K562 (cell line): ENCODE measurements around the gene IL1RAPL2. TPM values are rescaled to one million over a fixed set of nuclear protein-coding genes. Genes with fewer than 3 reads are reported as not detected.

Source experiments
- ATAC-seq: fragments of 200-7000 bp; cut with Tn5 transposase; 3 replicates; pipeline ENCODE4 v1.9.1; 2020; ENCODE audit warnings: moderate library complexity
- BruUV-seq: library from RNA; stranded (reverse); fragments of 400-500 nt; replicated peaks from 2 replicates; lab custom pipeline; 2021; lab: Mats Ljungman, UMichigan
- CTCF ChIA-PET: fragments of 300-600 bp; formaldehyde crosslinking; extraction: SDS; loops from one replicate; lab custom pipeline; 2021; ENCODE audit warnings: low intra/inter-chr PET ratio; lab: Yijun Ruan, JAX
- POLR2A ChIA-PET: fragments of 300-600, 350-650 bp; sonication (Branson Sonifier 250); formaldehyde crosslinking; extraction: SDS; loops from one replicate; lab custom pipeline; 2021; ENCODE audit warnings: antibody characterized with exemption, inconsistent platforms; lab: Yijun Ruan, JAX
- DNase-seq, 4 experiments: peaks; one replicate each; pipeline versions ENCODE4 v3.0.0 to v3.0.0-alpha.2; 2011 to 2018; ENCODE audit warnings: low spot score in 3 of 4, mixed read lengths in 3 of 4; ENCODE audit errors: extremely low read depth in 1 of 4
- FAIRE-seq: peaks from 2 replicates; lab custom pipeline; 2011; peaks lifted over from hg19 to GRCh38; lab: Jason Lieb, UNC
- H2AFZ ChIP-seq: 2 replicates; pipeline ENCODE4 v1.6.0; 2011; ENCODE audit warnings: low read depth, low read length, control low read depth, inconsistent platforms
- H3K27ac ChIP-seq: fragments of 200-600 bp; 3 replicates; pipeline ENCODE4 v1.8.0; 2011; ENCODE audit warnings: low read depth, mild to moderate bottlenecking, control low read depth, inconsistent platforms, low read length, moderate library complexity, mixed read lengths; ENCODE audit errors: extremely low read depth
- H3K27me3 ChIP-seq, 2 experiments: fragments of 300-600 bp in 1 of 2; 2 replicates in 1 of 2; 3 replicates in 1 of 2; pipeline versions ENCODE4 v1.6.0 to v1.8.0; 2011; ENCODE audit warnings: inconsistent platforms in 2 of 2, low read length in 2 of 2, mild to moderate bottlenecking in 1 of 2, mixed read lengths in 1 of 2, moderate library complexity in 1 of 2; ENCODE audit not compliant: control insufficient read depth in 2 of 2, insufficient read depth in 2 of 2
- H3K36me3 ChIP-seq: fragments of 300-600 bp; 3 replicates; pipeline ENCODE4 v1.8.0; 2011; ENCODE audit warnings: mild to moderate bottlenecking, low read length, inconsistent platforms; ENCODE audit not compliant: control insufficient read depth, insufficient read depth
- H3K4me1 ChIP-seq, 2 experiments: fragments of 200-600 bp in 1 of 2; replicated peaks in 1 of 2; 2 replicates in 1 of 2; 3 replicates in 1 of 2; pipeline versions ENCODE4 v1.5.1 to v1.8.0; 2011; ENCODE audit warnings: inconsistent platforms in 2 of 2, low read length in 2 of 2, mild to moderate bottlenecking in 1 of 2, mixed read lengths in 1 of 2, moderate library complexity in 1 of 2; ENCODE audit not compliant: control insufficient read depth in 2 of 2, insufficient read depth in 2 of 2
- H3K4me2 ChIP-seq: 2 replicates; pipeline ENCODE4 v1.6.1; 2011; ENCODE audit warnings: low read length, control low read depth, inconsistent platforms, mixed read lengths; ENCODE audit not compliant: insufficient read depth
- H3K4me3 ChIP-seq: fragments of 200-600 bp; sonication (generic), shearing (Covaris generic); 2 replicates; pipeline ENCODE4 v1.5.1; 2016; ENCODE audit warnings: control low read depth, inconsistent platforms
- H3K79me2 ChIP-seq: fragments of 200-600 bp; 3 replicates; pipeline ENCODE4 v1.8.0; 2011; ENCODE audit warnings: low read length, inconsistent platforms; ENCODE audit not compliant: control insufficient read depth, insufficient read depth
- H3K9ac ChIP-seq, 2 experiments: 2 replicates each; pipeline versions ENCODE4 v1.6.0 to v1.6.1; 2011; ENCODE audit warnings: low read depth in 2 of 2, low read length in 2 of 2, control low read depth in 1 of 2, inconsistent platforms in 1 of 2, mild to moderate bottlenecking in 1 of 2, mixed read lengths in 1 of 2; ENCODE audit not compliant: insufficient read depth in 1 of 2
- H3K9me1 ChIP-seq: one replicate; pipeline ENCODE4 v1.6.0; 2011; ENCODE audit warnings: inconsistent platforms, mild to moderate bottlenecking, low read length, moderate library complexity; ENCODE audit not compliant: control insufficient read depth, insufficient read depth
- H3K9me3 ChIP-seq: replicated peaks from 2 replicates; pipeline ENCODE4 v1.5.1; 2011; ENCODE audit warnings: low read depth, low read length, inconsistent platforms; ENCODE audit not compliant: control insufficient read depth, insufficient read depth
- H4K20me1 ChIP-seq: replicated peaks from 2 replicates; pipeline ENCODE4 v1.6.1; 2011; ENCODE audit warnings: low read length, inconsistent platforms, mixed read lengths; ENCODE audit not compliant: control insufficient read depth, insufficient read depth
- FOXP4 ChIP-seq: sonication (generic); formaldehyde crosslinking; IDR thresholded peaks from 2 replicates; pipeline ENCODE4 v1.8.0; 2022; ENCODE audit warnings: mild to moderate bottlenecking, missing genetic modification reagents, borderline replicate concordance
- GATAD2B ChIP-seq: fragments of 450-650 bp; IDR thresholded peaks from 2 replicates; pipeline ENCODE4 v1.6.1; 2017; ENCODE audit warnings: mild to moderate bottlenecking, borderline replicate concordance
- JUN ChIP-seq, 2 experiments: sonication (generic) in 1 of 2; formaldehyde crosslinking in 1 of 2; IDR thresholded peaks; 2 replicates each; pipeline versions ENCODE4 v1.6.1 to v1.8.0; 2012 to 2022; ENCODE audit warnings: borderline replicate concordance in 2 of 2, mild to moderate bottlenecking in 2 of 2, improper control_type of control experiment in 1 of 2, low read depth in 1 of 2, low read length in 1 of 2, missing genetic modification reagents in 1 of 2
- KLF1 ChIP-seq: fragments of 450-650 bp; IDR thresholded peaks from 2 replicates; pipeline ENCODE4 v1.6.1; 2016; ENCODE audit warnings: missing genetic modification characterization, missing compliant biosample characterization
- MXD1 ChIP-seq: fragments of 250-450 bp; sonication (Bioruptor Pico); IDR thresholded peaks from 2 replicates; pipeline ENCODE4 v1.8.0; 2021; ENCODE audit warnings: borderline replicate concordance, mild to moderate bottlenecking, moderate library complexity; ENCODE audit not compliant: poor library complexity, severe bottlenecking
- RFX5 ChIP-seq: IDR thresholded peaks from 2 replicates; pipeline ENCODE4 v1.6.1; 2011; ENCODE audit warnings: low read depth, mild to moderate bottlenecking, improper control_type of control experiment, low read length
- ZNF146 ChIP-seq: IDR thresholded peaks from one replicate; pipeline ENCODE4 v1.6.1; 2018; ENCODE audit warnings: missing compliant biosample characterization; ENCODE audit not compliant: unreplicated experiment
- ZNF507 ChIP-seq: conservative IDR thresholded peaks from 2 replicates; pipeline ENCODE4 v1.6.1; 2017; ENCODE audit warnings: missing genetic modification characterization, missing compliant biosample characterization
- ZNF77 ChIP-seq: fragments of 250-450 bp; sonication (Bioruptor Pico); IDR thresholded peaks from 2 replicates; pipeline ENCODE4 v1.5.0; 2020
- WGBS: fragments of 100-300 bp; shearing (Covaris generic); methylation state at CpG from one replicate; pipeline ENCODE4 v1.1.6; 2016; ENCODE audit warnings: low coverage, mixed read lengths; ENCODE audit not compliant: insufficient coverage; ENCODE audit errors: missing lambda C conversion rate; 5-methylcytosine and 5-hydroxymethylcytosine counted together
- in situ Hi-C: fragments of 300-500 bp; cut with MboI; formaldehyde crosslinking; loops from 4 replicates; pipeline ENCODE4 v1.15.0; 2018; ENCODE audit warnings: inconsistent platforms, mixed read lengths
- intact Hi-C: fragments of 100-400 bp; cut with micrococcal nuclease; formaldehyde crosslinking; loops from 2 replicates; pipeline ENCODE4 v1.14.2; 2022
- polyA plus RNA-seq, 8 experiments: library from polyadenylated mRNA; depleted of rRNA in 4 of 8; stranded (reverse) in 5 of 8; unstranded in 3 of 8; fragments of >200 nt; fragmentation: Nextera tagmentation in 2 of 8; fragmentation: Illumina TruSeq in 1 of 8; extraction: Ambion mirVana in 2 of 8; extraction: Trizol in 1 of 8; gene quantifications; 2 replicates each; pipeline versions ENCODE4 v1.2.1 to v1.2.3, GENCODE V29; 2011 to 2014; ENCODE audit warnings: inconsistent platforms in 1 of 8, missing spikeins in 1 of 8
- total RNA-seq, 7 experiments: library from RNA; depleted of rRNA in 6 of 7; stranded (reverse); fragments of >200 nt in 6 of 7; fragmentation: Illumina TruSeq in 2 of 7; extraction: Trizol in 2 of 7; gene quantifications; 2 replicates each; pipeline versions ENCODE4 v1.2.1 to v1.2.3, GENCODE V29; 2011 to 2021; ENCODE audit warnings: low replicate concordance in 1 of 7

The IL1RAPL2 gene
- total and polyA plus RNA-seq, 9 of the 15 experiments (the other 6 are each of a cell fraction or from before 2014, with no cell fraction given), result not detected

DNA sequence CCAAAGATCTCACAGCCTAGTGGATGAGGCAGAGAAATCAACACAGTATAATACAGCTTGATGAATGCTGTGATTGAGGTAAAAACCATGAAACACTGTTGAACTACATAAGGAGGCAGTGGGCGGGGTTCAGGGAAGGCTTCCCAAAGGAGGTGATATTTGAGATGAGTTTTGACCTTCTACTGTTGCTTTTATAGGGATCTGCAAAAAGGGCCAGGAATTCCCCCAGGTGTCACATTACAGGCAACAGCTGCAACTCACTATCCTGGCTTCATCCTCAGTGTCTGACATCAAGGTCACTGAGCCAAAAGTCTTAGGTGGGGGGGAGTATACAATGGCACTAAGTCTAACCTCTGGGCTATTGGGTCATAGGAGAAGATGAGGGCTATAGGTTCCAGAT, 1070.7 kb downstream of the IL1RAPL2 start:
- no peak overlapping the region for H2AFZ ChIP-seq
- H3K9me1 ChIP-seq, result no peaks in the 10 kb centered on the region
- no peak for FAIRE-seq
- no peaks in the 10 kb centered on the region for H3K79me2 ChIP-seq
- intact Hi-C loops, result no loop called here
- no peaks in the 10 kb centered on the region for H3K4me1 ChIP-seq
- WGBS, result 0% methylated on average over 1 of the region's 1 CpG
- H3K9me3 ChIP-seq, result no peaks in the 10 kb centered on the region
- no peak for ATAC-seq
- no peak for TF ChIP-seq ZNF77
- no peak for TF ChIP-seq KLF1
- no peak for TF ChIP-seq FOXP4
- TF ChIP-seq ZNF146, result no peak
- TF ChIP-seq GATAD2B, result no peak
- no peak for TF ChIP-seq MXD1 (CRISPR knock-in tag)
- TF ChIP-seq RFX5, result no peak
- no peak for TF ChIP-seq JUN (IDR thresholded peaks at IDR 0.05; ENCODE audit: borderline replicate concordance, low read depth, low read length)
- no peak for TF ChIP-seq JUN (CRISPR knock-in tag; IDR thresholded peaks at IDR 0.05; ENCODE audit: borderline replicate concordance)
- no peak for TF ChIP-seq ZNF507 (tag)
- TF ChIP-seq, all 486 proteins: peak for 0
- Histone ChIP-seq H4K20me1 (no peaks in the 10 kb centered on the region), H3K27me3 (no peaks in the 10 kb centered on the region), H3K4me2 (no peak overlapping the region), H3K4me3 (no peak overlapping the region), H3K9ac (no peak overlapping the region), H3K36me3 (no peaks in the 10 kb centered on the region), H3K27ac (no peak overlapping the region)
- ChIA-PET POLR2A (interaction anchor here (0.7 kb wide), 1 partner anchor 56 kb away, joined by 3 read pairs; no protein-coding TSS in a partner anchor), CTCF (no interaction called here)
- in situ Hi-C loops, result no loop called here
- DNase-seq, result no peak
- no TSS peak for BruUV-seq
